GM12864 (cell line): ENCODE measurements around the gene LGALS3.

Experiments
- DNase-seq: peaks from one replicate; pipeline ENCODE4 v3.0.0-alpha.2; 2011; ENCODE audit warnings: low read depth
- H3K4me3 ChIP-seq: 2 replicates; pipeline ENCODE4 v1.5.1; 2011; ENCODE audit warnings: mild to moderate bottlenecking, low read depth, low read length, control low read depth
- CTCF ChIP-seq: IDR thresholded peaks from 2 replicates; pipeline ENCODE4 v1.5.1; 2011; ENCODE audit warnings: low read depth, mild to moderate bottlenecking, moderate library complexity, low read length, control low read depth, inconsistent platforms; ENCODE audit errors: missing control alignments

LGALS3 gene

GRCh38 chr14:55139141-55139540 lies 10.1 kb downstream of the LGALS3 start:
- H3K4me3 ChIP-seq, result no peak overlapping the region
- DNase-seq, result no peak
- no peak for TF ChIP-seq CTCF

GRCh38 chr14:55139696-55140509 lies 10.9 kb downstream of the LGALS3 start:
- no peak for DNase-seq
- H3K4me3 ChIP-seq, result no peak overlapping the region
- TF ChIP-seq CTCF, result no peak

GRCh38 chr14:55141825-55142224 lies 12.8 kb downstream of the LGALS3 start:
- TF ChIP-seq CTCF, result no peak
- DNase-seq, result no peak
- H3K4me3 ChIP-seq, result no peak overlapping the region

GRCh38 chr14:55142466-55142865 lies 13.4 kb downstream of the LGALS3 start:
- no peak for DNase-seq
- TF ChIP-seq CTCF, result no peak
- H3K4me3 ChIP-seq, result no peak overlapping the region

- H3K4me3 ChIP-seq, result no peak overlapping the region
- no peak for TF ChIP-seq CTCF
- DNase-seq, result no peak
These were observed 17.4 kb downstream of the LGALS3 start for GRCh38 chr14:55146425-55146824.

GRCh38 chr14:55151601-55152000 lies 22.5 kb downstream of the LGALS3 start:
- DNase-seq, result no peak
- no peak for TF ChIP-seq CTCF
- H3K4me3 ChIP-seq, result no peak overlapping the region
